HepG2 (cell line): ENCODE data around the gene SSC4D. TPM values are rescaled to one million over a fixed set of nuclear protein-coding genes. Genes with fewer than 3 reads are reported as not detected.
"Not testable (repeated sequence)": the region's sequence is repeated elsewhere in the genome, so short reads cannot be mapped to it uniquely, and the experiment has no call there.

Experiments used
- ATAC-seq: fragments of 200-7000 bp; cut with Tn5 transposase; 3 replicates; pipeline ENCODE4 v1.9.1; 2020; ENCODE audit warnings: mild to moderate bottlenecking, moderate library complexity
- BruUV-seq: library from RNA; stranded (reverse); fragments of 400-500 nt; replicated peaks from 2 replicates; lab custom pipeline; 2021; lab: Mats Ljungman, UMichigan
- CTCF ChIA-PET: fragments of 300-600 bp; formaldehyde crosslinking; extraction: SDS; loops from one replicate; lab custom pipeline; 2021; ENCODE audit warnings: low total read pairs, inconsistent platforms, low intra/inter-chr PET ratio; lab: Yijun Ruan, JAX
- POLR2A ChIA-PET: fragments of 350-600 bp; sonication (Branson Sonifier 250); formaldehyde crosslinking; loops from one replicate; lab custom pipeline; 2020; ENCODE audit warnings: antibody characterized with exemption, inconsistent platforms; lab: Yijun Ruan, JAX
- DNase-seq: peaks from one replicate; pipeline ENCODE4 v3.0.0-alpha.2; 2015; ENCODE audit warnings: low spot score
- FAIRE-seq: peaks from 3 replicates; lab custom pipeline; 2011; peaks lifted over from hg19 to GRCh38; lab: Jason Lieb, UNC
- H2AFZ ChIP-seq: one replicate; pipeline ENCODE4 v1.6.1; 2011; ENCODE audit warnings: low read length, inconsistent platforms
- H3K27ac ChIP-seq: fragments of 300-600 bp; 3 replicates; pipeline ENCODE4 v1.8.0; 2011; ENCODE audit warnings: mixed run types, mild to moderate bottlenecking, mixed read lengths, low read length, inconsistent platforms; ENCODE audit not compliant: insufficient read depth; ENCODE audit errors: extremely low read length
- H3K27me3 ChIP-seq, 2 experiments: fragments of 200-600 bp in 1 of 2; 2 replicates in 1 of 2; 3 replicates in 1 of 2; pipeline versions ENCODE4 v1.6.0 to v1.8.0; 2011; ENCODE audit warnings: low read length in 2 of 2, mild to moderate bottlenecking in 2 of 2, moderate library complexity in 2 of 2, inconsistent platforms in 1 of 2; ENCODE audit not compliant: insufficient read depth in 2 of 2, control insufficient read depth in 1 of 2
- H3K36me3 ChIP-seq, 2 experiments: fragments of 200-600 bp in 1 of 2; replicated peaks in 1 of 2; 2 replicates in 1 of 2; 3 replicates in 1 of 2; pipeline versions ENCODE4 v1.5.1 to v1.8.0; 2011; ENCODE audit warnings: low read length in 2 of 2, inconsistent platforms in 1 of 2; ENCODE audit not compliant: insufficient read depth in 2 of 2, control insufficient read depth in 1 of 2
- H3K4me1 ChIP-seq: 2 replicates; pipeline ENCODE4 v1.5.1; 2012; ENCODE audit warnings: low read length, inconsistent platforms; ENCODE audit not compliant: insufficient read depth
- H3K4me2 ChIP-seq: 2 replicates; pipeline ENCODE4 v1.6.0; 2011; ENCODE audit warnings: low read depth, low read length, inconsistent platforms
- H3K4me3 ChIP-seq, 3 experiments: fragments of 200-600 bp in 1 of 3; sonication (generic), shearing (Covaris generic) in 1 of 3; replicated peaks in 1 of 3; 2 replicates each; pipeline ENCODE4 v1.5.1; 2011 to 2016; ENCODE audit warnings: low read length in 3 of 3, inconsistent platforms in 2 of 3, low read depth in 2 of 3, mild to moderate bottlenecking in 2 of 3, control low read depth in 1 of 3, mixed read lengths in 1 of 3; ENCODE audit not compliant: insufficient read depth in 1 of 3
- H3K79me2 ChIP-seq: one replicate; pipeline ENCODE4 v1.6.1; 2011; ENCODE audit warnings: low read length, inconsistent platforms; ENCODE audit not compliant: insufficient read depth
- H3K9ac ChIP-seq: 2 replicates; pipeline ENCODE4 v1.6.0; 2011; ENCODE audit warnings: mild to moderate bottlenecking, low read depth, low read length, inconsistent platforms; ENCODE audit not compliant: insufficient read depth
- H3K9me3 ChIP-seq: 2 replicates; pipeline ENCODE4 v1.5.1; 2012; ENCODE audit warnings: mild to moderate bottlenecking, low read length
- H4K20me1 ChIP-seq: 2 replicates; pipeline ENCODE4 v1.6.0; 2011; ENCODE audit warnings: inconsistent platforms, mild to moderate bottlenecking, low read length, moderate library complexity; ENCODE audit not compliant: insufficient read depth
- ZBTB33 ChIP-seq: sonication (generic); formaldehyde crosslinking; IDR thresholded peaks from 2 replicates; pipeline ENCODE4 v1.4.0; 2020; ENCODE audit warnings: missing genetic modification reagents
- ZNF18 ChIP-seq: sonication (generic); formaldehyde crosslinking; IDR thresholded peaks from 2 replicates; pipeline ENCODE4 v1.8.0; 2022; ENCODE audit warnings: mild to moderate bottlenecking, missing genetic modification reagents; ENCODE audit not compliant: insufficient replicate concordance
- WGBS: methylation state at CpG from one replicate; pipeline ENCODE4 v1.1.6; 2017; ENCODE audit warnings: low lambda C conversion rate; 5-methylcytosine and 5-hydroxymethylcytosine counted together
- in situ Hi-C: cut with HindIII; loops from 2 replicates; pipeline ENCODE4 v1.10.0; 2017; ENCODE audit warnings: low pct_unique_long_range_greater_than_20kb; ENCODE audit not compliant: extremely low pct_ligation_motif_present
- intact Hi-C: fragments of 100-400 bp; cut with micrococcal nuclease; formaldehyde crosslinking; loops from one replicate; pipeline ENCODE4 v1.10.0; 2022; ENCODE audit not compliant: unreplicated experiment
- polyA plus RNA-seq, 8 experiments: library from polyadenylated mRNA; depleted of rRNA in 3 of 8; stranded (reverse) in 7 of 8; unstranded in 1 of 8; fragments of >200 nt; fragmentation: Illumina TruSeq in 4 of 8; extraction: Trizol in 4 of 8; gene quantifications; 2 replicates each; pipeline versions ENCODE4 v1.2.1 to v1.2.3, GENCODE V29; 2011 to 2016; ENCODE audit warnings: low read depth in 4 of 8, missing spikeins in 1 of 8, mixed read lengths in 1 of 8; ENCODE audit not compliant: insufficient read depth in 1 of 8
- total RNA-seq, 5 experiments: library from RNA; depleted of rRNA; stranded (reverse); fragments of >200 nt; fragmentation: Illumina TruSeq; extraction: Trizol; gene quantifications; 2 replicates each; pipeline ENCODE4 v1.2.3, GENCODE V29; 2016; ENCODE audit warnings: low read depth in 1 of 5

Gene SSC4D
- total and polyA plus RNA-seq, 2 of the 13 experiments (the other 11 are each of a cell fraction or from before 2014, with no cell fraction given), result 33.3 to 63.8 TPM

GRCh38 chr7:76364198-76364584, 45.3 kb downstream of the SSC4D start:
- no peaks in the 10 kb centered on the region for H4K20me1 ChIP-seq
- H3K4me1 ChIP-seq, result peaks cover 25% of the 10 kb centered on the region
- no peaks in the 10 kb centered on the region for H3K27me3 ChIP-seq
- ATAC-seq, result no peak
- peak overlapping the region; percentile 67; the same call in 1 of the 2 replicates for H3K4me2 ChIP-seq
- H3K4me3 ChIP-seq, result peak overlapping the region in 1 of 3 experiments; percentile 41; a peak in 1 of 6 replicates
- TF ChIP-seq ZBTB33 (CRISPR knock-in tag) (0 out of 2 replicates have a peak, but pooled peaks have one; percentile 14), ZNF18 (CRISPR knock-in tag) (no peak)
- BruUV-seq, result no TSS peak
- H3K9ac ChIP-seq, result no peak overlapping the region
- CTCF ChIA-PET, result no interaction called here
- no peak for FAIRE-seq
- 46% methylated on average over 4 of the region's 4 CpGs for WGBS
- H2AFZ ChIP-seq, result peak overlapping the region; percentile 54
- H3K36me3 ChIP-seq, result no peaks in the 10 kb centered on the region
- POLR2A ChIA-PET, result interaction anchor here (0.7 to 1.4 kb wide), 4 partner anchors 12 to 66 kb away, joined by 3 to 5 read pairs (median 3); no protein-coding TSS in a partner anchor
- DNase-seq, result no peak
- no peaks in the 10 kb centered on the region for H3K9me3 ChIP-seq
- H3K79me2 ChIP-seq, result no peaks in the 10 kb centered on the region
- intact Hi-C loops (no loop called here), in situ Hi-C loops (no loop called here)
- H3K27ac ChIP-seq, result no peak overlapping the region

- H3K27ac ChIP-seq, DNase-seq, H3K9ac ChIP-seq, H4K20me1 ChIP-seq, in situ Hi-C loops, CTCF ChIA-PET, H3K79me2 ChIP-seq, H3K36me3 ChIP-seq, FAIRE-seq, H3K9me3 ChIP-seq, ATAC-seq, H2AFZ ChIP-seq, intact Hi-C loops, H3K4me2 ChIP-seq, H3K27me3 ChIP-seq, BruUV-seq, H3K4me3 ChIP-seq: not testable (repeated sequence)
- 51% methylated on average over 3 of the region's 3 CpGs for WGBS
- peaks cover 25% of the 10 kb centered on the region for H3K4me1 ChIP-seq
- POLR2A ChIA-PET, result interaction anchor here (0.7 to 1.4 kb wide), 2 partner anchors 12 to 14 kb away, joined by 3 to 5 read pairs; no protein-coding TSS in a partner anchor
Observed at GRCh38 chr7:76363754-76364153, 45.7 kb downstream of the SSC4D start.
